Epithelial cell of proximal tubule (primary cell): ENCODE results near the gene ATF2. TPM values are rescaled to one million over a fixed set of nuclear protein-coding genes. Genes with fewer than 3 reads are reported as not detected.
"Not testable (repeated sequence)": the region's sequence is repeated elsewhere in the genome, so short reads cannot be mapped to it uniquely, and the experiment has no call there.

Experiments
- DNase-seq: peaks from one replicate; pipeline ENCODE4 v3.0.0-alpha.2; 2011; ENCODE audit warnings: low read depth
- H3K4me3 ChIP-seq: 2 replicates; pipeline ENCODE4 v1.5.1; 2011; ENCODE audit warnings: low read depth, mild to moderate bottlenecking, low read length
- total RNA-seq: library from RNA; depleted of rRNA; stranded (reverse); fragments of >200 nt; gene quantifications from 2 replicates; pipeline ENCODE4 v1.2.3, GENCODE V29; 2015
- TF ChIP-seq, protein P1 (sequence below): conservative IDR thresholded peaks from 2 replicates; pipeline ENCODE4 v1.5.1; 2012; ENCODE audit warnings: low read depth, mild to moderate bottlenecking, low read length

Gene ATF2
- total RNA-seq, 1 donor from 2014 or later = 47.5 TPM

DNA sequence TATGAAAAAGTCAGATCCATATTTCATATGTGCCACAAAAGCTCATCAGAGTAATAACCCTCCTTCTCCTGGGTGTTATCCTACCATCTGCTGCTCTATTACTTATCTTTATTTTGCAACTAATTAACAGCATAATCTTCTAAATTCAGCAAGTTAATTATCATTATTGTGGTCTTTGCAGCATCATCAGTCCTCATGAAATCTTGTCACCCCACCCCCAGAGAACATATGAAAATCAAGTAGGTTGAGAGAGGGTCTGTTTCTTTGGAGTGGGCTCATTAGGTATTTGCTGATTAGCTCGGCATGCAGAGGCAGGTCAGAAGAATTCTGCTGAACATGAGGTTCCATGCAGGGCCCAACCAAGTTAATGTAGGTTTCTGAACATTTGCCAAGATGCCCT is 64.8 kb downstream of the ATF2 start:
- TF ChIP-seq, protein P1, sequence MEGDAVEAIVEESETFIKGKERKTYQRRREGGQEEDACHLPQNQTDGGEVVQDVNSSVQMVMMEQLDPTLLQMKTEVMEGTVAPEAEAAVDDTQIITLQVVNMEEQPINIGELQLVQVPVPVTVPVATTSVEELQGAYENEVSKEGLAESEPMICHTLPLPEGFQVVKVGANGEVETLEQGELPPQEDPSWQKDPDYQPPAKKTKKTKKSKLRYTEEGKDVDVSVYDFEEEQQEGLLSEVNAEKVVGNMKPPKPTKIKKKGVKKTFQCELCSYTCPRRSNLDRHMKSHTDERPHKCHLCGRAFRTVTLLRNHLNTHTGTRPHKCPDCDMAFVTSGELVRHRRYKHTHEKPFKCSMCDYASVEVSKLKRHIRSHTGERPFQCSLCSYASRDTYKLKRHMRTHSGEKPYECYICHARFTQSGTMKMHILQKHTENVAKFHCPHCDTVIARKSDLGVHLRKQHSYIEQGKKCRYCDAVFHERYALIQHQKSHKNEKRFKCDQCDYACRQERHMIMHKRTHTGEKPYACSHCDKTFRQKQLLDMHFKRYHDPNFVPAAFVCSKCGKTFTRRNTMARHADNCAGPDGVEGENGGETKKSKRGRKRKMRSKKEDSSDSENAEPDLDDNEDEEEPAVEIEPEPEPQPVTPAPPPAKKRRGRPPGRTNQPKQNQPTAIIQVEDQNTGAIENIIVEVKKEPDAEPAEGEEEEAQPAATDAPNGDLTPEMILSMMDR = no peak
- no peak overlapping the region for H3K4me3 ChIP-seq

DNA sequence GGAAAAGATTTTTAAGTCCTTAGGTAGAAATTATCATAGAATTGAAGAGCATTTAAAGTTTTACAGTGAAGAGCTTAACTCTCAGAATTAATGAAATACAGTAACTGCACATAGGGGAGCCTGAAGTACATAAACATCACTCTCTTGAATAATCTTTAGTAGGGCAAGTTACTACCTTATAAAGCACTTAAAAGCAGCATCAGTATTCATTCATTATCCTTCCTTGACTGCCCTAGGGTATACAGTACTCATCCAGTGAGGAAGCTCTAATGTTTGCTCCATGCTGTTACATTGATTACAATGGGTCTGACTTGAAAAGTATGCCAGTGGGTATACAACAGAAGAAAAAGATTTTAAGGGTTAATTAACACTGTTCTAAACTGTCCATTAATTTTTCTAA is 66.5 kb downstream of the ATF2 start:
- DNase-seq = no peak
- TF ChIP-seq, protein P1 = no peak
- H3K4me3 ChIP-seq = no peak overlapping the region

More for the DNA sequence above, 64.8 kb downstream of the ATF2 start:
- no peak for DNase-seq

DNA sequence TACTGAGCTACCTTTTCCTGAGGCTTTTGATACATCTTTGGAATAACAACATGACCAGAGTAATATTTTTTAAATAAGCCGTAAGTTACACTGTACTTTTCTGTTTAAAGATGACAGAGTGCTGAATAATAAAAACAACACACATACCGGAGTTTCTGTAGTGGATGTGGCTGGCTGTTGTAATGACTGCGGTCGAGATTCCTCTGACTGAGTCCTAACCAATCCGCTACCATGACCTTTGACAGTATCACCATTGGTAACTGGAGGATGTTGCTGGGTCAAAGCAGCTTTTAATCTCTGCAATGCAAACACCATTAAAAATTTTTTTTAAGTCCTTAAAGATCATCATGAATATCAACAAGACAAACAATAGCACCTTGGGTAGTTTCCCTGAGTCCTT is 70.7 kb downstream of the ATF2 start:
- TF ChIP-seq, protein P1 = no peak
- no peak for DNase-seq
- H3K4me3 ChIP-seq = no peak overlapping the region

DNA sequence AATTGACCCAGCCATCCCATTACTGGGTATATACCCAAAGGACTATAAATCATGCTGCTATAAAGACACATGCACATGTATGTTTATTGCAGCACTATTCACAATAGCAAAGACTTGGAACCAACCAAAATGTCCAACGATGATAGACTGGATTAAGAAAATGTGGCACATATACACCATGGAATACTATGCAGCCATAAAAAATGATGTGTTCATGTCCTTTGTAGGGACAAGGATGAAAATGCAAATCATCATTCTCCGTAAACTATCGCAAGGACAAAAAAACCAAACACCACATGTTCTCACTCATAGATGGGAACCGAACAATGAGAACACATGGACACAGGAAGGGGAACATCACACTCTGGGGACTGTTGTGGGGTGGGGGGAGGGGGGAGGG is 83.9 kb downstream of the ATF2 start:
- DNase-seq, H3K4me3 ChIP-seq: not testable (repeated sequence)

DNA sequence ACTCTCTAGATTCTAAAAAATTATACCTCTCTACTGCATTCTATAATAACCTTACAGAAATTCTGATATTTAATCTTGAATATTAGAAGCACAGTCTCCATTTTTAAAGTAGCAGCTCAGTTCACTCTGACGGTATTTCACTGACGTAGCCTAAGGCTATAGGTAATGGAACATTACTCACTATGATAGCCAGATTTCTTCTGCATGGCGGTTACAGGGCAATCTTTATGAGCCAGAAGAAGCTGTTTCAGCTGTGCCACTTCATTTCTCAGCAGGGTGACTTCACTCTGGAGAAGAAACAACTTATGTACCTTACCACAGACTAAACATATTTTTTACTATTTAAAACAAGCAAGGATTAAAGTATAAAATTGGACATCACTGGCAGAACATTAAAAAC is 87.5 kb downstream of the ATF2 start:
- DNase-seq = no peak
- no peak overlapping the region for H3K4me3 ChIP-seq
- TF ChIP-seq, protein P1 = no peak

DNA sequence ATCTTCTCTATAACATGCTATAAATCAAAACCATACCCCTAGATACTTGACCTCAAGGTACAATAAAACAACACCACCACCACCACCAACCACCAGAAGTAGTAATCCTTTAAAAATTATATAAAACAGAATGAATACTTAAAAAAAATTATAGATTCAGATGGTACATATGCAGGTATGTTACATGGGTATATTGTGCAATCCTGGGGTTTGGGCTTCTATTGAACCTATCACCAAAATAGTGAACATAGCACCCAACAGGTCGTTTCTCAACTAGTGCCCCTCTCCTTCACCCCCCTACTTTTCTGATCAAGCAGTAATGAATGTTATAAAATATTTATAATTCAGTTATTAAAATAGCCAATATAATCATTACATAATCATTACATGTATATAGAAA is 91.7 kb downstream of the ATF2 start:
- H3K4me3 ChIP-seq = no peak overlapping the region
- TF ChIP-seq, protein P1 = no peak
- DNase-seq = no peak

DNA sequence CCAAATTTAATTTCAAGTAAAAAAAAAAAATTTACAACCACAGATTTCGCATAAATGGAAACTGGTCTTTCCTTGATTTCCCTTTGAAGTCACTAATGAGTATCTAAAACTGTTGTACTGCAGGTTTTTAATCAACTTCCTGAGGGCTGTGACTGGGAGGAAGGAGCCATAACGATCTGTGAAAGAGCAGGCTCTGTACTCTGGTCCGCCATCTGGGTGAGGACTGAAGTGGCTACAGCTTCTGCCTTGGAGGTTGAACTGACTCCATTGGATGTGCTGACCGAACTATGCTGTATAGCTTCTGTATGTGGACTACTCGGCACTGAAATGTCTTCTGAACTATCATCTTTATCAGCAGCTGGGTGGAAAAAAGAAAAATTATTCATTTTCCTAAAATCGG is 93.5 kb downstream of the ATF2 start:
- TF ChIP-seq, protein P1 = no peak
- H3K4me3 ChIP-seq = no peak overlapping the region
- DNase-seq = no peak

DNA sequence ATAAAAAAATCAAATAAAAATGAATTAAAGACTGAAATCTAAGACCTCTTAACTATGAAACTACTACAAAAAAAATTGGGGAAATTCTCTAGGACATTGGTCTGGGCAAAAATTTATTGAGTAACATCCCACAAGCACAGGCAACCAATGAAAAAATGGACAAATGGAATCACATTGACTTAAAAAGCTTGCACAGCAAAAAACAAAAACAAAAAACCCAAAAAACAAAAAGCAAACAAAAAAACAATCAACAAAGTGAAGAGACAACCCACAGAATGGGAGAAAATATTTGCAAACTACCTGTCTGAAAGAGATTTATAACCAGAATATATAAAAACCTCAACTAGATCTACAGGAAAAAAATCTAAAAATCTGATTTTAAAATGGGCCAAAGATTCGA is 99.5 kb downstream of the ATF2 start:
- DNase-seq = no peak
- H3K4me3 ChIP-seq = no peak overlapping the region

More for the DNA sequence above, 99.5 kb downstream of the ATF2 start:
- TF ChIP-seq, protein P1 = no peak
